SH-SY5Y (cell line): ENCODE results near the gene MYL12A.

Experiments
- GATA2 ChIP-seq: IDR thresholded peaks from 2 replicates; pipeline ENCODE4 v1.6.1; 2011; ENCODE audit warnings: mild to moderate bottlenecking, low read depth, low read length
- GATA3 ChIP-seq: IDR thresholded peaks from 2 replicates; pipeline ENCODE4 v1.6.1; 2011; ENCODE audit warnings: low read depth, mild to moderate bottlenecking, low read length, moderate library complexity

DNA sequence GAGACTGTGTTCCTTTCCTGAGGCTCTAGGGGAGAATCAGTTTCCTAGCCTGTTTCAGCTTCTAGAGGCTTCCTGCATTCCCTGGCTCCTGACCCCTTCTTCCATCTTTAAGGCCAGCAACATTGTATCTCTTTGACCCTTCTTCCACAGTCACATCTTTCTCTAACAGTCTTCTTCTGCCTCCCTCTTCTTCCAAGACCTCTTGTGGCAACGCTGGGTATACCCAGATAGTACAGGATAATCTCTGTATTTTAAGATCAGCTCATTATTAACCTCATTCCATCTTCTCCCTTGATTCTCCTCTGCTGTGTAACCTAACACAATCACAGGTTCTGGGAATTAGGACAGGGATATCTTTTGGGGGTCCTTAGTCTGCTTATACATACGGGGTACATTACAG lies 8.9 kb upstream of the MYL12A start:
- TF ChIP-seq GATA2 (no peak), GATA3 (no peak)
